ENCODE measurements around the gene RASGEF1B.

The RASGEF1B gene

GRCh38 chr4:81510643-81511178 is 39.0 kb upstream of the RASGEF1B start:
- no peak overlapping the region for H3K4me2 ChIP-seq (ENCODE audit: low read depth, low read length, poor library complexity, severe bottlenecking)
- H3K9me3 ChIP-seq (ENCODE audit: insufficient read depth, low read length): no peaks in the 10 kb centered on the region
- no peak overlapping the region for H3K9ac ChIP-seq (ENCODE audit: low read length)
- H3K36me3 ChIP-seq (ENCODE audit: low read length): no peaks in the 10 kb centered on the region
- H3K79me2 ChIP-seq (ENCODE audit: insufficient read depth, low read length): no peaks in the 10 kb centered on the region
- H3K4me3 ChIP-seq (ENCODE audit: insufficient read depth, low read length, poor library complexity, severe bottlenecking): no peak overlapping the region
- H3K9me2 ChIP-seq (replicated peaks; ENCODE audit: insufficient read depth, low read length): no peaks in the 10 kb centered on the region
- H3K27ac ChIP-seq (ENCODE audit: low read depth, low read length): no peak overlapping the region
- no peak overlapping the region for H2AFZ ChIP-seq (ENCODE audit: low read depth, low read length, severe bottlenecking)
- TF ChIP-seq, protein P1, sequence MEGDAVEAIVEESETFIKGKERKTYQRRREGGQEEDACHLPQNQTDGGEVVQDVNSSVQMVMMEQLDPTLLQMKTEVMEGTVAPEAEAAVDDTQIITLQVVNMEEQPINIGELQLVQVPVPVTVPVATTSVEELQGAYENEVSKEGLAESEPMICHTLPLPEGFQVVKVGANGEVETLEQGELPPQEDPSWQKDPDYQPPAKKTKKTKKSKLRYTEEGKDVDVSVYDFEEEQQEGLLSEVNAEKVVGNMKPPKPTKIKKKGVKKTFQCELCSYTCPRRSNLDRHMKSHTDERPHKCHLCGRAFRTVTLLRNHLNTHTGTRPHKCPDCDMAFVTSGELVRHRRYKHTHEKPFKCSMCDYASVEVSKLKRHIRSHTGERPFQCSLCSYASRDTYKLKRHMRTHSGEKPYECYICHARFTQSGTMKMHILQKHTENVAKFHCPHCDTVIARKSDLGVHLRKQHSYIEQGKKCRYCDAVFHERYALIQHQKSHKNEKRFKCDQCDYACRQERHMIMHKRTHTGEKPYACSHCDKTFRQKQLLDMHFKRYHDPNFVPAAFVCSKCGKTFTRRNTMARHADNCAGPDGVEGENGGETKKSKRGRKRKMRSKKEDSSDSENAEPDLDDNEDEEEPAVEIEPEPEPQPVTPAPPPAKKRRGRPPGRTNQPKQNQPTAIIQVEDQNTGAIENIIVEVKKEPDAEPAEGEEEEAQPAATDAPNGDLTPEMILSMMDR (IDR thresholded peaks at IDR 0.05; ENCODE audit: insufficient read depth, low read length, poor library complexity, severe bottlenecking): no peak
- no peaks in the 10 kb centered on the region for H4K20me1 ChIP-seq (ENCODE audit: low read depth, low read length)
- H3F3A ChIP-seq (ENCODE audit: insufficient read depth): no peaks in the 10 kb centered on the region
- no peaks in the 10 kb centered on the region for H3K27me3 ChIP-seq (ENCODE audit: low read length)

- Histone ChIP-seq H3K4me3 (ENCODE audit: insufficient read depth, low read length, poor library complexity, severe bottlenecking) (no peak overlapping the region), H2AFZ (ENCODE audit: low read depth, low read length, severe bottlenecking) (no peak overlapping the region), H3F3A (ENCODE audit: insufficient read depth) (no peaks in the 10 kb centered on the region), H3K27ac (ENCODE audit: low read depth, low read length) (no peak overlapping the region), H3K9me3 (ENCODE audit: insufficient read depth, low read length) (no peaks in the 10 kb centered on the region), H3K4me2 (ENCODE audit: low read depth, low read length, poor library complexity, severe bottlenecking) (no peak overlapping the region), H3K36me3 (ENCODE audit: low read length) (no peaks in the 10 kb centered on the region), H4K20me1 (ENCODE audit: low read depth, low read length) (no peaks in the 10 kb centered on the region), H3K27me3 (ENCODE audit: low read length) (no peaks in the 10 kb centered on the region), H3K79me2 (ENCODE audit: insufficient read depth, low read length) (no peaks in the 10 kb centered on the region), H3K9me2 (replicated peaks; ENCODE audit: insufficient read depth, low read length) (no peaks in the 10 kb centered on the region), H3K9ac (ENCODE audit: low read length) (no peak overlapping the region)
- TF ChIP-seq EZH2phosphoT487 (conservative IDR thresholded peaks at IDR 0.05; ENCODE audit: low read length): no peak
- TF ChIP-seq, protein P1 (IDR thresholded peaks at IDR 0.05; ENCODE audit: insufficient read depth, low read length, poor library complexity, severe bottlenecking): no peak
Observed at GRCh38 chr4:81509822-81510221, 38.1 kb upstream of the RASGEF1B start.

DNA sequence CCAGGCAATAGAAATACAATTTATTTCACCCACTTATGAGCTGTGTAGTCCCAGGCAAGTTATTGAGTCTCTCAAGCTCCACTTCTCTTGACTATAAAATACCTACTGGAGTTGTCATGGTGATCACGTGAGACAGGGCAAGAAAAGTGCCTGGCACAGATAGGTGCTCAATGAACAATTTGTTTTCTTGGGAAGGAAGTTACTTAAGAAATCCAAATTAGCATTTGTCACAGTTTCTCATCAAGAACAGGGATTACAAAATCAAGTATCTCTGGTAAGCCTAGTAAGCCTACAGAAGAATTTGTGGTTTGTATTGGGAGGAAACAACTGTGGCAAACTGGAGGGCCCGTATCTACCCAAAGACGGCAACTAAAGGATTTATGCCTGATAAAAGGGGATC is 37.5 kb upstream of the RASGEF1B start:
- Histone ChIP-seq H3K9me3 (ENCODE audit: insufficient read depth, low read length) (no peaks in the 10 kb centered on the region), H2AFZ (ENCODE audit: low read depth, low read length, severe bottlenecking) (no peak overlapping the region), H3K9me2 (replicated peaks; ENCODE audit: insufficient read depth, low read length) (no peaks in the 10 kb centered on the region), H3K4me2 (ENCODE audit: low read depth, low read length, poor library complexity, severe bottlenecking) (no peak overlapping the region), H3K27me3 (ENCODE audit: low read length) (no peaks in the 10 kb centered on the region), H3K9ac (ENCODE audit: low read length) (no peak overlapping the region), H3K36me3 (ENCODE audit: low read length) (no peaks in the 10 kb centered on the region), H3K4me3 (ENCODE audit: insufficient read depth, low read length, poor library complexity, severe bottlenecking) (no peak overlapping the region), H4K20me1 (ENCODE audit: low read depth, low read length) (no peaks in the 10 kb centered on the region), H3K27ac (ENCODE audit: low read depth, low read length) (no peak overlapping the region), H3K79me2 (ENCODE audit: insufficient read depth, low read length) (no peaks in the 10 kb centered on the region), H3F3A (ENCODE audit: insufficient read depth) (no peaks in the 10 kb centered on the region)
- TF ChIP-seq, protein P1 (IDR thresholded peaks at IDR 0.05; ENCODE audit: insufficient read depth, low read length, poor library complexity, severe bottlenecking): no peak
- TF ChIP-seq EZH2phosphoT487 (conservative IDR thresholded peaks at IDR 0.05; ENCODE audit: low read length): no peak
